Activated CD4-positive, alpha-beta T cell treated with anti-CD3 and anti-CD28 coated beads for 48 hours (primary cell): ENCODE results near the gene GLTP.
"Not testable (repeated sequence)": the region's sequence is repeated elsewhere in the genome, so short reads cannot be mapped to it uniquely, and the experiment has no call there.

Source experiments
- DNase-seq: peaks from one replicate; pipeline ENCODE4 v3.0.0-alpha.2; 2020

The GLTP gene

GRCh38 chr12:109900752-109901580 lies 20.6 kb upstream of the GLTP start:
- no peak for DNase-seq

- DNase-seq, result peak; percentile 85
These were observed 19.7 kb upstream of the GLTP start, which contains the start of gene TCHP for GRCh38 chr12:109899783-109900751. Gene TCHP, plus strand, starts transcription at chr12:109900274. Its CDS starts 2,753 bp downstream, at chr12:109903027.

- not testable (repeated sequence) for DNase-seq
These were observed 19.0 kb upstream of the GLTP start for GRCh38 chr12:109899345-109899744.

- no peak for DNase-seq
These were observed 16.7 kb upstream of the GLTP start for GRCh38 chr12:109897029-109897428.

- no peak for DNase-seq
These were observed 15.8 kb upstream of the GLTP start for GRCh38 chr12:109896188-109896587.

- no peak for DNase-seq
These were observed 14.6 kb upstream of the GLTP start for GRCh38 chr12:109894939-109895338.

- no peak for DNase-seq
These were observed 13.1 kb upstream of the GLTP start for GRCh38 chr12:109893261-109893995.

- no peak for DNase-seq
These were observed 12.4 kb upstream of the GLTP start for GRCh38 chr12:109892748-109893147.

- DNase-seq, result no peak
These were observed 11.9 kb upstream of the GLTP start for GRCh38 chr12:109892165-109892715.

- DNase-seq, result not testable (repeated sequence)
These were observed 11.4 kb upstream of the GLTP start for GRCh38 chr12:109891731-109892130.

GRCh38 chr12:109890620-109891170 lies 10.4 kb upstream of the GLTP start:
- DNase-seq, result no peak

- DNase-seq, result peak; percentile 42
These were observed 8.1 kb upstream of the GLTP start for GRCh38 chr12:109888179-109889020.

- no peak for DNase-seq
These were observed 5.3 kb upstream of the GLTP start for GRCh38 chr12:109885616-109886015.

- no peak for DNase-seq
These were observed 3.1 kb upstream of the GLTP start for GRCh38 chr12:109883461-109883860.

- no peak for DNase-seq
These were observed 1.4 kb upstream of the GLTP start for GRCh38 chr12:109881752-109882151.

GRCh38 chr12:109880938-109881337 lies 597 bp upstream of the GLTP start:
- DNase-seq, result no peak

- DNase-seq, result no peak
These were observed 844 bp downstream of the GLTP start for GRCh38 chr12:109879351-109880042.

- no peak for DNase-seq
These were observed 1.6 kb downstream of the GLTP start for GRCh38 chr12:109878749-109879148.

GRCh38 chr12:109878247-109878625 lies 2.1 kb downstream of the GLTP start:
- no peak for DNase-seq

GRCh38 chr12:109877504-109878246 lies 2.7 kb downstream of the GLTP start:
- DNase-seq, result no peak
